Measurements from ENCODE around the gene PGRMC2. TPM values are rescaled to one million over a fixed set of nuclear protein-coding genes. Genes with fewer than 3 reads are reported as not detected.

Gene PGRMC2
- total RNA-seq, 6 experiments from 2014 or later, result 116 to 185 (median 129) TPM

Other genes starting within 250 kb of the PGRMC2 start
- gene LARP1B, start 226.5 kb downstream of the PGRMC2 start, total RNA-seq (2021; fragmentation: NEBNext Ultra II Directional; extraction: Animal tissue kit (Norgen Biotek cat#: 25700)), result 10 to 100 TPM; 11.1 to 12.4 (median 11.6) TPM